HepG2 (cell line): ENCODE measurements around the gene TSKU. TPM values are rescaled to one million over a fixed set of nuclear protein-coding genes. Genes with fewer than 3 reads are reported as not detected.

ENCODE experiments used
- ADNP ChIP-seq: sonication (generic); formaldehyde crosslinking; IDR thresholded peaks from 2 replicates; pipeline ENCODE4 v1.4.0; 2020; ENCODE audit warnings: missing genetic modification reagents
- ATAD3A ChIP-seq: sonication (generic); formaldehyde crosslinking; IDR thresholded peaks from 2 replicates; pipeline ENCODE4 v1.4.0; 2020; ENCODE audit warnings: missing genetic modification reagents
- HIVEP1 ChIP-seq: sonication (generic); formaldehyde crosslinking; IDR thresholded peaks from 2 replicates; pipeline ENCODE4 v1.4.0; 2020; ENCODE audit warnings: mild to moderate bottlenecking, missing genetic modification reagents
- IKZF4 ChIP-seq: sonication (generic); formaldehyde crosslinking; IDR thresholded peaks from 2 replicates; pipeline ENCODE4 v1.5.1; 2020; ENCODE audit warnings: borderline replicate concordance, mild to moderate bottlenecking, low read depth, missing genetic modification reagents; ENCODE audit errors: not compliant biosample characterization
- LCORL ChIP-seq, 2 experiments: fragments of 450-650 bp in 1 of 2; sonication (generic) in 1 of 2; formaldehyde crosslinking in 1 of 2; IDR thresholded peaks; 2 replicates each; pipeline versions ENCODE4 v1.5.0 to v1.6.1; 2017 to 2020; ENCODE audit warnings: antibody characterized with exemption in 1 of 2, missing genetic modification reagents in 1 of 2
- POLR2A ChIP-seq, 2 experiments: IDR thresholded peaks; 2 replicates each; pipeline ENCODE4 v1.6.1; 2011; ENCODE audit warnings: low read depth in 2 of 2, low read length in 2 of 2, mild to moderate bottlenecking in 1 of 2, moderate library complexity in 1 of 2; ENCODE audit not compliant: insufficient read depth in 1 of 2
- RNF2 ChIP-seq: fragments of 450-650 bp; conservative IDR thresholded peaks from 2 replicates; pipeline ENCODE4 v1.6.1; 2016; ENCODE audit warnings: low read depth
- SMARCC2 ChIP-seq: fragments of 450-650 bp; IDR thresholded peaks from 2 replicates; pipeline ENCODE4 v1.6.1; 2017; ENCODE audit warnings: antibody characterized with exemption, mild to moderate bottlenecking
- SP140L ChIP-seq: sonication (generic); formaldehyde crosslinking; IDR thresholded peaks from 2 replicates; pipeline ENCODE4 v1.4.0; 2020; ENCODE audit warnings: missing genetic modification reagents, borderline replicate concordance
- TARDBP ChIP-seq: sonication (generic); formaldehyde crosslinking; IDR thresholded peaks from 2 replicates; pipeline ENCODE4 v1.8.0; 2022; ENCODE audit warnings: mild to moderate bottlenecking, missing genetic modification reagents
- TCF7L2 ChIP-seq: IDR thresholded peaks from 2 replicates; pipeline ENCODE4 v1.6.1; 2011; ENCODE audit warnings: mild to moderate bottlenecking, low read depth, low read length, moderate library complexity
- ZIK1 ChIP-seq: sonication (generic); formaldehyde crosslinking; IDR thresholded peaks from 2 replicates; pipeline ENCODE4 v1.5.0; 2020; ENCODE audit warnings: mild to moderate bottlenecking, low read depth, missing genetic modification reagents, borderline replicate concordance
- ZNF12 ChIP-seq: sonication (generic); formaldehyde crosslinking; IDR thresholded peaks from 2 replicates; pipeline ENCODE4 v1.5.0; 2020; ENCODE audit warnings: missing genetic modification reagents
- ZNF354B ChIP-seq: sonication (generic); formaldehyde crosslinking; IDR thresholded peaks from 2 replicates; pipeline ENCODE4 v1.8.0; 2022; ENCODE audit warnings: mild to moderate bottlenecking, missing genetic modification reagents
- ZNF562 ChIP-seq: sonication (generic); formaldehyde crosslinking; IDR thresholded peaks from 2 replicates; pipeline ENCODE4 v1.8.0; 2022; ENCODE audit warnings: missing genetic modification reagents, borderline replicate concordance
- ZNF614 ChIP-seq: IDR thresholded peaks from 2 replicates; pipeline ENCODE4 v1.6.1; 2018; ENCODE audit warnings: missing biosample characterization, missing genetic modification reagents, inconsistent platforms, borderline replicate concordance
- ZNF768 ChIP-seq: sonication (generic); formaldehyde crosslinking; IDR thresholded peaks from 2 replicates; pipeline ENCODE4 v1.4.0; 2020; ENCODE audit warnings: missing genetic modification reagents
- ZNF782 ChIP-seq: sonication (generic); formaldehyde crosslinking; IDR thresholded peaks from 2 replicates; pipeline ENCODE4 v1.4.0; 2020; ENCODE audit warnings: missing genetic modification reagents, mild to moderate bottlenecking, borderline replicate concordance
- polyA plus RNA-seq, 8 experiments: library from polyadenylated mRNA; depleted of rRNA in 3 of 8; stranded (reverse) in 7 of 8; unstranded in 1 of 8; fragments of >200 nt; fragmentation: Illumina TruSeq in 4 of 8; extraction: Trizol in 4 of 8; gene quantifications; 2 replicates each; pipeline versions ENCODE4 v1.2.1 to v1.2.3, GENCODE V29; 2011 to 2016; ENCODE audit warnings: low read depth in 4 of 8, missing spikeins in 1 of 8, mixed read lengths in 1 of 8; ENCODE audit not compliant: insufficient read depth in 1 of 8
- total RNA-seq, 5 experiments: library from RNA; depleted of rRNA; stranded (reverse); fragments of >200 nt; fragmentation: Illumina TruSeq; extraction: Trizol; gene quantifications; 2 replicates each; pipeline ENCODE4 v1.2.3, GENCODE V29; 2016; ENCODE audit warnings: low read depth in 1 of 5
- TF ChIP-seq, protein P1 (sequence below): sonication (generic); formaldehyde crosslinking; IDR thresholded peaks from 2 replicates; pipeline ENCODE4 v1.4.0; 2020; ENCODE audit warnings: missing genetic modification reagents
- TF ChIP-seq, protein P2 (sequence below): sonication (generic); formaldehyde crosslinking; IDR thresholded peaks from 2 replicates; pipeline ENCODE4 v1.5.1; 2020; ENCODE audit warnings: missing genetic modification reagents, mild to moderate bottlenecking, borderline replicate concordance
- TF ChIP-seq, protein P3 (sequence below): sonication (generic); formaldehyde crosslinking; IDR thresholded peaks from 2 replicates; pipeline ENCODE4 v1.4.0; 2020; ENCODE audit warnings: mild to moderate bottlenecking, low read depth, missing genetic modification reagents

TSKU gene
- total and polyA plus RNA-seq, 2 of the 13 experiments (the other 11 are each of a cell fraction or from before 2014, with no cell fraction given) = 20.3 to 21.4 TPM

GRCh38 chr11:76765863-76766350, 17.2 kb upstream of the TSKU start (continued):
- no peak for TF ChIP-seq RNF2
- TF ChIP-seq POLR2A (IDR thresholded peaks at IDR 0.05; ENCODE audit: insufficient read depth in 1 of 2, low read depth in 2 of 2, low read length in 2 of 2) = peak in 1 of 2 experiments; percentile 15; a peak in 1 of 4 replicates
- TF ChIP-seq ZNF12 (CRISPR knock-in tag) = no peak
- TF ChIP-seq ZNF562 (CRISPR knock-in tag) = no peak
- TF ChIP-seq LCORL (IDR thresholded peaks at IDR 0.05) = no peak
- TF ChIP-seq LCORL (CRISPR knock-in tag; IDR thresholded peaks at IDR 0.05) = 0 out of 2 replicates have a peak, but pooled peaks have one; percentile 47
- TF ChIP-seq SP140L (CRISPR knock-in tag) = no peak
- TF ChIP-seq ZIK1 (CRISPR knock-in tag) = no peak
- TF ChIP-seq, protein P1, sequence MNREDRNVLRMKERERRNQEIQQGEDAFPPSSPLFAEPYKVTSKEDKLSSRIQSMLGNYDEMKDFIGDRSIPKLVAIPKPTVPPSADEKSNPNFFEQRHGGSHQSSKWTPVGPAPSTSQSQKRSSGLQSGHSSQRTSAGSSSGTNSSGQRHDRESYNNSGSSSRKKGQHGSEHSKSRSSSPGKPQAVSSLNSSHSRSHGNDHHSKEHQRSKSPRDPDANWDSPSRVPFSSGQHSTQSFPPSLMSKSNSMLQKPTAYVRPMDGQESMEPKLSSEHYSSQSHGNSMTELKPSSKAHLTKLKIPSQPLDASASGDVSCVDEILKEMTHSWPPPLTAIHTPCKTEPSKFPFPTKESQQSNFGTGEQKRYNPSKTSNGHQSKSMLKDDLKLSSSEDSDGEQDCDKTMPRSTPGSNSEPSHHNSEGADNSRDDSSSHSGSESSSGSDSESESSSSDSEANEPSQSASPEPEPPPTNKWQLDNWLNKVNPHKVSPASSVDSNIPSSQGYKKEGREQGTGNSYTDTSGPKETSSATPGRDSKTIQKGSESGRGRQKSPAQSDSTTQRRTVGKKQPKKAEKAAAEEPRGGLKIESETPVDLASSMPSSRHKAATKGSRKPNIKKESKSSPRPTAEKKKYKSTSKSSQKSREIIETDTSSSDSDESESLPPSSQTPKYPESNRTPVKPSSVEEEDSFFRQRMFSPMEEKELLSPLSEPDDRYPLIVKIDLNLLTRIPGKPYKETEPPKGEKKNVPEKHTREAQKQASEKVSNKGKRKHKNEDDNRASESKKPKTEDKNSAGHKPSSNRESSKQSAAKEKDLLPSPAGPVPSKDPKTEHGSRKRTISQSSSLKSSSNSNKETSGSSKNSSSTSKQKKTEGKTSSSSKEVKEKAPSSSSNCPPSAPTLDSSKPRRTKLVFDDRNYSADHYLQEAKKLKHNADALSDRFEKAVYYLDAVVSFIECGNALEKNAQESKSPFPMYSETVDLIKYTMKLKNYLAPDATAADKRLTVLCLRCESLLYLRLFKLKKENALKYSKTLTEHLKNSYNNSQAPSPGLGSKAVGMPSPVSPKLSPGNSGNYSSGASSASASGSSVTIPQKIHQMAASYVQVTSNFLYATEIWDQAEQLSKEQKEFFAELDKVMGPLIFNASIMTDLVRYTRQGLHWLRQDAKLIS (CRISPR knock-in tag) = no peak
- TF ChIP-seq, protein P2, sequence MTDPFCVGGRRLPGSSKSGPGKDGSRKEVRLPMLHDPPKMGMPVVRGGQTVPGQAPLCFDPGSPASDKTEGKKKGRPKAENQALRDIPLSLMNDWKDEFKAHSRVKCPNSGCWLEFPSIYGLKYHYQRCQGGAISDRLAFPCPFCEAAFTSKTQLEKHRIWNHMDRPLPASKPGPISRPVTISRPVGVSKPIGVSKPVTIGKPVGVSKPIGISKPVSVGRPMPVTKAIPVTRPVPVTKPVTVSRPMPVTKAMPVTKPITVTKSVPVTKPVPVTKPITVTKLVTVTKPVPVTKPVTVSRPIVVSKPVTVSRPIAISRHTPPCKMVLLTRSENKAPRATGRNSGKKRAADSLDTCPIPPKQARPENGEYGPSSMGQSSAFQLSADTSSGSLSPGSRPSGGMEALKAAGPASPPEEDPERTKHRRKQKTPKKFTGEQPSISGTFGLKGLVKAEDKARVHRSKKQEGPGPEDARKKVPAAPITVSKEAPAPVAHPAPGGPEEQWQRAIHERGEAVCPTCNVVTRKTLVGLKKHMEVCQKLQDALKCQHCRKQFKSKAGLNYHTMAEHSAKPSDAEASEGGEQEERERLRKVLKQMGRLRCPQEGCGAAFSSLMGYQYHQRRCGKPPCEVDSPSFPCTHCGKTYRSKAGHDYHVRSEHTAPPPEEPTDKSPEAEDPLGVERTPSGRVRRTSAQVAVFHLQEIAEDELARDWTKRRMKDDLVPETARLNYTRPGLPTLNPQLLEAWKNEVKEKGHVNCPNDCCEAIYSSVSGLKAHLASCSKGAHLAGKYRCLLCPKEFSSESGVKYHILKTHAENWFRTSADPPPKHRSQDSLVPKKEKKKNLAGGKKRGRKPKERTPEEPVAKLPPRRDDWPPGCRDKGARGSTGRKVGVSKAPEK (CRISPR knock-in tag) = no peak
- TF ChIP-seq ZNF782 (CRISPR knock-in tag) = no peak
- no peak for TF ChIP-seq ZNF614 (CRISPR knock-in tag)
- no peak for TF ChIP-seq HIVEP1
- no peak for TF ChIP-seq ZNF354B (CRISPR knock-in tag)
- TF ChIP-seq ATAD3A = no peak
- no peak for TF ChIP-seq SMARCC2
- peak; percentile 91 for TF ChIP-seq ZNF768
- TF ChIP-seq IKZF4 (CRISPR knock-in tag) = no peak
- no peak for TF ChIP-seq TCF7L2
- TF ChIP-seq, protein P3, sequence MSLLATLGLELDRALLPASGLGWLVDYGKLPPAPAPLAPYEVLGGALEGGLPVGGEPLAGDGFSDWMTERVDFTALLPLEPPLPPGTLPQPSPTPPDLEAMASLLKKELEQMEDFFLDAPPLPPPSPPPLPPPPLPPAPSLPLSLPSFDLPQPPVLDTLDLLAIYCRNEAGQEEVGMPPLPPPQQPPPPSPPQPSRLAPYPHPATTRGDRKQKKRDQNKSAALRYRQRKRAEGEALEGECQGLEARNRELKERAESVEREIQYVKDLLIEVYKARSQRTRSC (CRISPR knock-in tag) = no peak
- TF ChIP-seq TARDBP (CRISPR knock-in tag) = peak; percentile 69; the same call in 1 of the 2 replicates
- TF ChIP-seq ADNP (CRISPR knock-in tag) = no peak
